Measurements from ENCODE around the gene C10orf67.

GRCh38 chr10:23155169-23155568 is 189.4 kb downstream of the C10orf67 start:
- TF ChIP-seq CTCF (IDR thresholded peaks at IDR 0.05; ENCODE audit: insufficient read depth, low read length, poor library complexity, severe bottlenecking), result no peak
- TF ChIP-seq EZH2phosphoT487 (conservative IDR thresholded peaks at IDR 0.05; ENCODE audit: low read length), result no peak
